GM19023 (cell line): ENCODE measurements around the gene CST9.
"Not testable (repeated sequence)": the region's sequence is repeated elsewhere in the genome, so short reads cannot be mapped to it uniquely, and the experiment has no call there.

Source experiments
- ATAC-seq: cut with Tn5 transposase; IDR thresholded peaks from one replicate; pipeline ENCODE4 v1.9.1; 2021; ENCODE audit warnings: mild to moderate bottlenecking, moderate library complexity; ENCODE audit not compliant: unreplicated experiment

Gene CST9

GRCh38 chr20:23624324-23624691 lies 18.6 kb upstream of the CST9 start:
- ATAC-seq = no peak

GRCh38 chr20:23623666-23624323 lies 18.1 kb upstream of the CST9 start:
- no peak for ATAC-seq

GRCh38 chr20:23622839-23623343 lies 17.2 kb upstream of the CST9 start:
- no peak for ATAC-seq

GRCh38 chr20:23622401-23622800 lies 16.7 kb upstream of the CST9 start:
- ATAC-seq = not testable (repeated sequence)

GRCh38 chr20:23620670-23621386 lies 15.1 kb upstream of the CST9 start:
- not testable (repeated sequence) for ATAC-seq

GRCh38 chr20:23614163-23614562 lies 8.4 kb upstream of the CST9 start:
- no peak for ATAC-seq

- ATAC-seq = no peak
Observed at GRCh38 chr20:23613676-23614075, 8.0 kb upstream of the CST9 start.

GRCh38 chr20:23612396-23612795 lies 6.7 kb upstream of the CST9 start:
- ATAC-seq = no peak

- ATAC-seq = no peak
Observed at GRCh38 chr20:23609486-23610109, 3.9 kb upstream of the CST9 start.

- no peak for ATAC-seq
Observed at GRCh38 chr20:23608251-23608846, 2.6 kb upstream of the CST9 start.

GRCh38 chr20:23607497-23608245 lies 2.0 kb upstream of the CST9 start:
- ATAC-seq = no peak

GRCh38 chr20:23606652-23607049 lies 934 bp upstream of the CST9 start:
- peak; percentile 86 for ATAC-seq

- no peak for ATAC-seq
Observed at GRCh38 chr20:23604306-23604705, 1.4 kb downstream of the CST9 start.

GRCh38 chr20:23603321-23603720 lies 2.4 kb downstream of the CST9 start:
- ATAC-seq = no peak

- ATAC-seq = no peak
Observed at GRCh38 chr20:23602699-23603098, 3.0 kb downstream of the CST9 start.

GRCh38 chr20:23602241-23602640 lies 3.5 kb downstream of the CST9 start:
- ATAC-seq = no peak

- ATAC-seq = no peak
Observed at GRCh38 chr20:23601715-23602114, 4.0 kb downstream of the CST9 start.

- ATAC-seq = no peak
Observed at GRCh38 chr20:23598481-23598880, 7.2 kb downstream of the CST9 start.

GRCh38 chr20:23596579-23597250 lies 9.0 kb downstream of the CST9 start:
- ATAC-seq = no peak

GRCh38 chr20:23595941-23596340 lies 9.8 kb downstream of the CST9 start:
- ATAC-seq = no peak
